B cell (primary cell): ENCODE data around the gene RBM23. TPM values are rescaled to one million over a fixed set of nuclear protein-coding genes. Genes with fewer than 3 reads are reported as not detected.
"Not testable (repeated sequence)": the region's sequence is repeated elsewhere in the genome, so short reads cannot be mapped to it uniquely, and the experiment has no call there.

Experiments
- ATAC-seq: fragments of 200-7000 bp; cut with Tn5 transposase; one replicate; pipeline ENCODE4 v1.10.0; 2021; ENCODE audit warnings: low read depth, mild to moderate bottlenecking, moderate number of reproducible peaks, moderate library complexity
- CTCF ChIA-PET: fragments of 350-600 bp; sonication (Branson Sonifier 250); formaldehyde crosslinking; loops from one replicate; lab custom pipeline; 2021; ENCODE audit warnings: antibody characterized with exemption, inconsistent platforms; lab: Charles Lee
- POLR2A ChIA-PET: fragments of 350-600 bp; sonication (Branson Sonifier 250); formaldehyde crosslinking; loops from one replicate; lab custom pipeline; 2021; ENCODE audit warnings: antibody characterized with exemption; lab: Charles Lee
- DNase-seq: peaks from one replicate; pipeline ENCODE4 v3.0.0; 2013
- H2AFZ ChIP-seq: 2 replicates; pipeline ENCODE4 v1.6.1; 2012; ENCODE audit warnings: mild to moderate bottlenecking, low read depth, low read length; ENCODE audit not compliant: insufficient read depth, poor library complexity, severe bottlenecking
- H3K27ac ChIP-seq, 2 donors: 1 replicate in 1 of 2; 2 replicates in 1 of 2; pipeline ENCODE4 v1.5.1; 2012 to 2013; ENCODE audit warnings: low read length in 2 of 2, mild to moderate bottlenecking in 2 of 2, moderate library complexity in 1 of 2
- H3K27me3 ChIP-seq, 4 experiments: fragments of 200-600 bp in 1 of 4; sonication (generic) in 1 of 4; replicated peaks in 1 of 4; 1 replicate in 2 of 4; 2 replicates in 2 of 4; pipeline versions ENCODE4 v1.6.1 to v1.7.0; 2013 to 2016; ENCODE audit warnings: low read length in 3 of 4, mild to moderate bottlenecking in 2 of 4, mixed read lengths in 1 of 4, moderate library complexity in 1 of 4; ENCODE audit not compliant: insufficient read depth in 4 of 4, control insufficient read depth in 3 of 4; ENCODE audit errors: control extremely low read depth in 1 of 4
- H3K36me3 ChIP-seq, 2 experiments: replicated peaks in 1 of 2; 1 replicate in 1 of 2; 2 replicates in 1 of 2; pipeline versions ENCODE4 v1.6.1 to v1.7.1; 2013; ENCODE audit warnings: low read length in 1 of 2; ENCODE audit not compliant: insufficient read depth in 2 of 2, control insufficient read depth in 1 of 2; ENCODE audit errors: control extremely low read depth in 1 of 2, extremely low read depth in 1 of 2
- H3K4me1 ChIP-seq, 2 donors: fragments of 200-600 bp in 1 of 2; sonication (generic) in 1 of 2; 1 replicate in 1 of 2; 2 replicates in 1 of 2; pipeline versions ENCODE4 v1.5.1 to v1.6.1; 2013 to 2017; ENCODE audit warnings: low read length in 2 of 2; ENCODE audit not compliant: control insufficient read depth in 2 of 2, insufficient read depth in 2 of 2
- H3K4me2 ChIP-seq: replicated peaks from 2 replicates; pipeline ENCODE3; 2012; ENCODE audit warnings: mild to moderate bottlenecking, low read depth, low read length; ENCODE audit not compliant: poor library complexity, severe bottlenecking
- H3K4me3 ChIP-seq, 5 experiments: fragments of 200-600 bp in 1 of 5; sonication (generic) in 1 of 5; 1 replicate in 3 of 5; 2 replicates in 2 of 5; pipeline versions ENCODE4 v1.5.1 to v1.7.0; 2011 to 2016; ENCODE audit warnings: low read length in 4 of 5, mild to moderate bottlenecking in 4 of 5, low read depth in 2 of 5, control low read depth in 1 of 5, moderate library complexity in 1 of 5; ENCODE audit not compliant: insufficient read depth in 1 of 5; ENCODE audit errors: control extremely low read depth in 1 of 5, extremely low read depth in 1 of 5
- H3K79me2 ChIP-seq: fragments of 200-600 bp; sonication (generic); one replicate; pipeline ENCODE4 v1.6.0; 2016; ENCODE audit warnings: low read length; ENCODE audit not compliant: control insufficient read depth, insufficient read depth
- H3K9ac ChIP-seq: fragments of 200-600 bp; sonication (generic); 2 replicates; pipeline ENCODE4 v1.6.1; 2017; ENCODE audit warnings: mild to moderate bottlenecking, low read length, moderate library complexity
- H3K9me3 ChIP-seq, 3 donors: one replicate each; pipeline versions ENCODE4 v1.6.1 to v1.7.1; 2013; ENCODE audit warnings: low read length in 2 of 3; ENCODE audit not compliant: control insufficient read depth in 2 of 3, insufficient read depth in 1 of 3; ENCODE audit errors: control extremely low read depth in 1 of 3
- H4K20me1 ChIP-seq: 2 replicates; pipeline ENCODE4 v1.6.0; 2012; ENCODE audit warnings: mild to moderate bottlenecking, low read length; ENCODE audit not compliant: insufficient read depth, control insufficient read depth, poor library complexity, severe bottlenecking
- H3K27ac Mint-ChIP-seq: one replicate; pipeline ENCODE4 v1.8.0; 2021; ENCODE audit warnings: mixed read lengths
- H3K27me3 Mint-ChIP-seq: one replicate; pipeline ENCODE4 v1.8.0; 2021; ENCODE audit warnings: mixed read lengths
- H3K4me1 Mint-ChIP-seq: one replicate; pipeline ENCODE4 v1.8.0; 2021; ENCODE audit warnings: mixed read lengths
- H3K4me3 Mint-ChIP-seq: one replicate; pipeline ENCODE4 v1.8.0; 2021; ENCODE audit warnings: mixed read lengths
- H3K9me3 Mint-ChIP-seq: one replicate; pipeline ENCODE4 v1.8.0; 2022; ENCODE audit warnings: mixed read lengths; ENCODE audit not compliant: insufficient read depth
- CTCF ChIP-seq: fragments of 200-600 bp; IDR thresholded peaks from one replicate; pipeline ENCODE4 v1.8.0; 2022; ENCODE audit warnings: antibody characterized with exemption, mild to moderate bottlenecking
- EZH2 ChIP-seq: IDR thresholded peaks from 2 replicates; pipeline ENCODE4 v1.6.1; 2012; ENCODE audit warnings: borderline replicate concordance, low read depth, mild to moderate bottlenecking, moderate library complexity, low read length; ENCODE audit not compliant: insufficient read depth, poor library complexity, severe bottlenecking
- WGBS: methylation state at CpG from one replicate; pipeline ENCODE4 v1.1.5; 2013; ENCODE audit warnings: missing lambda C conversion rate; ENCODE audit not compliant: insufficient coverage; 5-methylcytosine and 5-hydroxymethylcytosine counted together
- intact Hi-C: fragments of 100-400 bp; cut with micrococcal nuclease; formaldehyde crosslinking; loops from one replicate; pipeline ENCODE4 v1.10.0; 2022
- polyA plus RNA-seq: library from polyadenylated mRNA; depleted of rRNA; stranded (reverse); fragments of >200 nt; gene quantifications from 2 replicates; pipeline ENCODE4 v1.2.3, GENCODE V29; 2012
- total RNA-seq, 2 donors: library from RNA; stranded (reverse); fragments of 120-200 nt in 1 of 2; gene quantifications; 1 replicate in 1 of 2; 2 replicates in 1 of 2; pipeline versions ENCODE4 v1.2.3 to v1.2.4, GENCODE V29; 2013 to 2022

Gene RBM23
- total and polyA plus RNA-seq, 2 donors (not counting 1 experiment from before 2014, with no cell fraction given), result 60.7 to 165 TPM

- Histone ChIP-seq H3K4me2 (no peak overlapping the region), H4K20me1 (no peaks in the 10 kb centered on the region), H2AFZ (no peak overlapping the region), H3K9ac (no peak overlapping the region), H3K79me2 (peaks cover 6% of the 10 kb centered on the region), H3K9me3 (peaks cover 0 to 5% (median 2%) of the 10 kb centered on the region in 3 donors), H3K27ac (no peak overlapping the region), H3K4me3 (no peak overlapping the region), H3K4me1 (no peaks in the 10 kb centered on the region), H3K36me3 (no peaks in the 10 kb centered on the region), H3K27me3 (peaks cover 0 to 3% (median 0%) of the 10 kb centered on the region in 4 experiments)
- Mint-ChIP-seq H3K4me1 (peaks cover 3% of the 10 kb centered on the region), H3K27ac (no peak overlapping the region), H3K9me3 (no peaks in the 10 kb centered on the region), H3K27me3 (no peaks in the 10 kb centered on the region), H3K4me3 (no peak overlapping the region)
- no peak for TF ChIP-seq EZH2
- TF ChIP-seq CTCF, result no peak
- ChIA-PET POLR2A (interaction anchor here (0.6 kb wide), 1 partner anchor 1587 kb away, joined by 5 read pairs; no protein-coding TSS in a partner anchor), CTCF (interaction anchor here (0.8 to 4.1 kb wide), 8 partner anchors 8 to 291 kb away, joined by 3 to 17 read pairs (median 6); partner anchors contain the start of gene LRP10)
- DNase-seq (no peak), ATAC-seq (no peak)
- intact Hi-C loops, result no loop called here
Observed at GRCh38 chr14:22861651-22862050, 57.3 kb downstream of the RBM23 start.

DNA sequence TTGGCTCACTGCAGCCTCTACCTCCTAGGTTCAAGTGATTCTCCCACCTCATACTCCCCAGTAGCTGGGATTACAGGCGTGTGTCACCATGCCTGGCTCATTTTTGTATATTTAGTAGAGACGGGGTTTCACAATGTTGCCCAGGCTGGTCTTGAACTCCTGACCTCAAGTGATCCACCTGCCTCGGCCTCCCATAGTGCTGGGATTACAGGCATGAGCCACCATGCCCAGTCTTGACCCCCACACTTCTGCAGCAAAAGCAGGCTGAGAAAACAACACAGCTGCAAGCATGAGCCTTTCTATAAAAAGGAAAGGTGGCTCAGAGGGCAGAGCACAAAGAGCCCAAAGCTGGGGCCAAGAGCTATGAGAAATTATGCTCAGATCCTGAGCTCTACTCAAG is 58.6 kb downstream of the RBM23 start:
- H3K27me3 Mint-ChIP-seq, H3K36me3 ChIP-seq, H3K4me1 ChIP-seq, H4K20me1 ChIP-seq, H3K27ac Mint-ChIP-seq, H2AFZ ChIP-seq, H3K27me3 ChIP-seq, ATAC-seq, H3K9ac ChIP-seq, H3K9me3 ChIP-seq, H3K4me2 ChIP-seq, DNase-seq, H3K4me3 Mint-ChIP-seq, H3K4me1 Mint-ChIP-seq, H3K79me2 ChIP-seq, H3K9me3 Mint-ChIP-seq, intact Hi-C loops, H3K27ac ChIP-seq, H3K4me3 ChIP-seq: not testable (repeated sequence)
- CTCF ChIA-PET, result interaction anchor here (0.7 to 4.6 kb wide), 5 partner anchors 12 to 300 kb away, joined by 3 to 21 read pairs (median 9); partner anchors contain the start of gene LRP10
- 100% methylated on average over 1 of the region's 3 CpGs for WGBS
- POLR2A ChIA-PET, result interaction anchor here (0.6 to 0.8 kb wide), 3 partner anchors 27 to 70 kb away, joined by 3 to 5 read pairs (median 4); no protein-coding TSS in a partner anchor
